NCI-H748 (cell line): Measurements from ENCODE around the gene SLC22A17.

Experiments
- DNase-seq: peaks from one replicate; lab custom pipeline; 2025; ENCODE audit not compliant: unreplicated experiment; lab: John Stamatoyannopoulos, UW

The SLC22A17 gene

GRCh38 chr14:23382276-23382675, 29.6 kb upstream of the SLC22A17 start:
- no peak for DNase-seq

- no peak for DNase-seq
These were observed 29.2 kb upstream of the SLC22A17 start for GRCh38 chr14:23381871-23382270.

- no peak for DNase-seq
These were observed 28.3 kb upstream of the SLC22A17 start for GRCh38 chr14:23380976-23381375.

- no peak for DNase-seq
These were observed 27.7 kb upstream of the SLC22A17 start for GRCh38 chr14:23380197-23380914.

- DNase-seq = peak; percentile 68
These were observed 26.9 kb upstream of the SLC22A17 start for GRCh38 chr14:23379366-23380196.

- DNase-seq = no peak
These were observed 26.0 kb upstream of the SLC22A17 start for GRCh38 chr14:23378612-23379220.

- no peak for DNase-seq
These were observed 25.2 kb upstream of the SLC22A17 start for GRCh38 chr14:23377573-23378563.

- DNase-seq = no peak
These were observed 24.5 kb upstream of the SLC22A17 start for GRCh38 chr14:23377198-23377550.

- no peak for DNase-seq
These were observed 24.0 kb upstream of the SLC22A17 start, which contains the start of gene CMTM5 for GRCh38 chr14:23376482-23377197. Gene CMTM5, plus strand, starts transcription at chr14:23377046. Its CDS starts 206 bp downstream, at chr14:23377252.

GRCh38 chr14:23375527-23376251, 23.0 kb upstream of the SLC22A17 start:
- DNase-seq = no peak

GRCh38 chr14:23373041-23373440, 20.4 kb upstream of the SLC22A17 start:
- no peak for DNase-seq

- DNase-seq = no peak
These were observed 19.8 kb upstream of the SLC22A17 start, which contains the start of gene IL25 for GRCh38 chr14:23372509-23372908. Gene IL25, plus strand, starts transcription at chr14:23372809.

- DNase-seq = no peak
These were observed 19.2 kb upstream of the SLC22A17 start for GRCh38 chr14:23371865-23372264.

GRCh38 chr14:23370221-23370620, 17.5 kb upstream of the SLC22A17 start:
- DNase-seq = no peak

GRCh38 chr14:23366426-23366921, 13.8 kb upstream of the SLC22A17 start:
- DNase-seq = no peak

- no peak for DNase-seq
These were observed 13.2 kb upstream of the SLC22A17 start for GRCh38 chr14:23365732-23366425.

- no peak for DNase-seq
These were observed 12.5 kb upstream of the SLC22A17 start, which contains the start of gene EFS for GRCh38 chr14:23365036-23365731. Gene EFS, minus strand, starts transcription at chr14:23365172. Its CDS starts 147 bp downstream, at chr14:23365025.
